ENCODE data around the gene MAU2. TPM values are rescaled to one million over a fixed set of nuclear protein-coding genes. Genes with fewer than 3 reads are reported as not detected.

The MAU2 gene
- total RNA-seq, 1 donor from 2014 or later = 70.8 TPM

DNA sequence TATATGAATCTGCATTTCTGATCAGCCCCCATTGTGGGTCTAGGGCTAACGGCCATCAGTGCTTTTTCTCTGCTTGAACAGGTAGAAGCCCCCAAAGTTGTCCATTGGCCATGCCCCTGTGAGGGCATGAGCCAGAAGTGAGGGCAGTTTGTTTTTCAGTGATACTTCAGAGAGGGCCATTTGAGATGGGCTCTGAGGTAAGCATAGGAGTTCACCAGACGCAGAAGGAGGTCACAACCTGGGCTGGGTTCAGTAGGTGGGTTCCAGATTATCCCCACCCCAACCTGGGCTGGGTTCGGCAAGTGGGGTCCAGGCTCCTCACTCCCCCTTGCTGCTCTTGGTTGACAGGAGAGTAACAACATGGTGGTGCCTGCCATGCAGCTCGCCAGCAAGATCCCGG is 33.4 kb downstream of the MAU2 start:
- TF ChIP-seq, protein P1, sequence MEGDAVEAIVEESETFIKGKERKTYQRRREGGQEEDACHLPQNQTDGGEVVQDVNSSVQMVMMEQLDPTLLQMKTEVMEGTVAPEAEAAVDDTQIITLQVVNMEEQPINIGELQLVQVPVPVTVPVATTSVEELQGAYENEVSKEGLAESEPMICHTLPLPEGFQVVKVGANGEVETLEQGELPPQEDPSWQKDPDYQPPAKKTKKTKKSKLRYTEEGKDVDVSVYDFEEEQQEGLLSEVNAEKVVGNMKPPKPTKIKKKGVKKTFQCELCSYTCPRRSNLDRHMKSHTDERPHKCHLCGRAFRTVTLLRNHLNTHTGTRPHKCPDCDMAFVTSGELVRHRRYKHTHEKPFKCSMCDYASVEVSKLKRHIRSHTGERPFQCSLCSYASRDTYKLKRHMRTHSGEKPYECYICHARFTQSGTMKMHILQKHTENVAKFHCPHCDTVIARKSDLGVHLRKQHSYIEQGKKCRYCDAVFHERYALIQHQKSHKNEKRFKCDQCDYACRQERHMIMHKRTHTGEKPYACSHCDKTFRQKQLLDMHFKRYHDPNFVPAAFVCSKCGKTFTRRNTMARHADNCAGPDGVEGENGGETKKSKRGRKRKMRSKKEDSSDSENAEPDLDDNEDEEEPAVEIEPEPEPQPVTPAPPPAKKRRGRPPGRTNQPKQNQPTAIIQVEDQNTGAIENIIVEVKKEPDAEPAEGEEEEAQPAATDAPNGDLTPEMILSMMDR (conservative IDR thresholded peaks at IDR 0.05) = no peak
- no peaks in the 10 kb centered on the region for H3K4me1 Mint-ChIP-seq
- H3K27ac Mint-ChIP-seq (ENCODE audit: unreplicated experiment) = no peak overlapping the region
- H3K27me3 Mint-ChIP-seq (ENCODE audit: low read depth) = no peaks in the 10 kb centered on the region
- no peaks in the 10 kb centered on the region for H3K9me3 Mint-ChIP-seq
- H3K4me3 Mint-ChIP-seq = no peak overlapping the region
- no peak for DNase-seq (ENCODE audit: low read depth, low spot score)
- peaks cover 10% of the 10 kb centered on the region for H3K36me3 Mint-ChIP-seq (ENCODE audit: low read depth)

- Mint-ChIP-seq H3K27ac (ENCODE audit: unreplicated experiment) (no peak overlapping the region), H3K36me3 (ENCODE audit: low read depth) (peaks cover 10% of the 10 kb centered on the region), H3K4me1 (no peaks in the 10 kb centered on the region), H3K4me3 (no peak overlapping the region), H3K9me3 (no peaks in the 10 kb centered on the region), H3K27me3 (ENCODE audit: low read depth) (no peaks in the 10 kb centered on the region)
- no peak for DNase-seq (ENCODE audit: low read depth, low spot score)
- TF ChIP-seq, protein P1 (conservative IDR thresholded peaks at IDR 0.05) = no peak
These were observed 34.3 kb downstream of the MAU2 start for GRCh38 chr19:19354932-19355331.

DNA sequence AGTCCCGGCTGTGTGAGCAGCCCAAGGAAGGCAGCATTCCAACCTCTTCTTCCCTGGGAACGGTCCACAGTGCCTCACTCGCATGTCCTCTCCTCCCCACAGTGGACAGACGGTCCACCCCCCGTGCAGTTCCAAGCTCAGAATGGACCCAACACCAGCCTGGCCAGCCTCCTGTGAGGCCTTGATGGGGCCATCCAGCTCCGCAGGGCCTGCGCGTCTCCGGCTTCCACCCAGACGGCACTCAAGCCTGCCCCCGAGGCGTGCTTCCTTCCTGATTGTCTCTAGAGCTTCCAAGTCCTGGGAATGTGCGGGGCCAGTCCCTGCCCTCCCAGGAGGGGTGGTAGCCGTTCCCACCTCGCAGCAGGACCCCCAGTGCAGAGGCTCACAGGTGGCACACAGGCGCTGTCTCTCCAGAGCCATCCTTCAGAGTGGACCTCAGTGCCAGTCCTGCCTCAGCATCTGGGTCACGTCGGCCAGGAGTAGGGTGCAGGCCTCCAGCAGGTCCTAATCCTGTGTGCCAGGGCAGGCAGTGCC is 35.0 kb downstream of the MAU2 start:
- no peak overlapping the region for H3K4me3 Mint-ChIP-seq
- H3K9me3 Mint-ChIP-seq = no peaks in the 10 kb centered on the region
- no peaks in the 10 kb centered on the region for H3K4me1 Mint-ChIP-seq
- H3K27me3 Mint-ChIP-seq (ENCODE audit: low read depth) = no peaks in the 10 kb centered on the region
- TF ChIP-seq, protein P1 (conservative IDR thresholded peaks at IDR 0.05) = no peak
- peaks cover 10% of the 10 kb centered on the region for H3K36me3 Mint-ChIP-seq (ENCODE audit: low read depth)
- no peak for DNase-seq (ENCODE audit: low read depth, low spot score)
- H3K27ac Mint-ChIP-seq (ENCODE audit: unreplicated experiment) = no peak overlapping the region

- Mint-ChIP-seq H3K27ac (ENCODE audit: unreplicated experiment) (no peak overlapping the region), H3K4me1 (peaks cover 6% of the 10 kb centered on the region), H3K9me3 (no peaks in the 10 kb centered on the region), H3K36me3 (ENCODE audit: low read depth) (peaks cover 10% of the 10 kb centered on the region), H3K27me3 (ENCODE audit: low read depth) (no peaks in the 10 kb centered on the region), H3K4me3 (no peak overlapping the region)
- DNase-seq (ENCODE audit: low read depth, low spot score) = no peak
- TF ChIP-seq, protein P1 (conservative IDR thresholded peaks at IDR 0.05) = no peak
These were observed 35.9 kb downstream of the MAU2 start for GRCh38 chr19:19356500-19356899.

- Mint-ChIP-seq H3K4me1 (peaks cover 6% of the 10 kb centered on the region), H3K4me3 (no peak overlapping the region), H3K9me3 (no peaks in the 10 kb centered on the region), H3K27me3 (ENCODE audit: low read depth) (no peaks in the 10 kb centered on the region), H3K36me3 (ENCODE audit: low read depth) (peaks cover 9% of the 10 kb centered on the region), H3K27ac (ENCODE audit: unreplicated experiment) (no peak overlapping the region)
- TF ChIP-seq, protein P1 (conservative IDR thresholded peaks at IDR 0.05) = no peak
- no peak for DNase-seq (ENCODE audit: low read depth, low spot score)
These were observed 36.4 kb downstream of the MAU2 start for GRCh38 chr19:19356901-19357566.
